Astrocyte (in vitro differentiated cells and primary cell): ENCODE measurements around the gene WNT16. TPM values are rescaled to one million over a fixed set of nuclear protein-coding genes. Genes with fewer than 3 reads are reported as not detected.

Source experiments
- DNase-seq: peaks from one replicate; pipeline ENCODE4 v3.0.0-alpha.2; 2010; ENCODE audit warnings: low read depth
- FAIRE-seq: peaks from 2 replicates; lab custom pipeline; 2011; peaks lifted over from hg19 to GRCh38; lab: Jason Lieb, UNC
- H2AFZ ChIP-seq: 2 replicates; pipeline ENCODE4 v1.6.0; 2012; ENCODE audit warnings: low read depth, low read length, inconsistent platforms
- H3K27ac ChIP-seq: 2 replicates; pipeline ENCODE4 v1.5.1; 2011; ENCODE audit warnings: low read depth, low read length, inconsistent platforms
- H3K27me3 ChIP-seq: 2 replicates; pipeline ENCODE4 v1.6.0; 2011; ENCODE audit warnings: low read length, inconsistent platforms; ENCODE audit not compliant: insufficient read depth
- H3K36me3 ChIP-seq: 2 replicates; pipeline ENCODE4 v1.5.1; 2011; ENCODE audit warnings: low read length, inconsistent platforms; ENCODE audit not compliant: insufficient read depth
- H3K4me1 ChIP-seq: 2 replicates; pipeline ENCODE4 v1.5.1; 2011; ENCODE audit warnings: low read length, inconsistent platforms; ENCODE audit not compliant: insufficient read depth
- H3K4me2 ChIP-seq: 2 replicates; pipeline ENCODE4 v1.6.0; 2012; ENCODE audit warnings: low read length, inconsistent platforms
- H3K4me3 ChIP-seq: 2 replicates; pipeline ENCODE4 v1.5.1; 2011; ENCODE audit warnings: low read depth, mild to moderate bottlenecking, low read length, inconsistent platforms; ENCODE audit not compliant: insufficient read depth
- H3K79me2 ChIP-seq: 2 replicates; pipeline ENCODE4 v1.6.0; 2012; ENCODE audit warnings: mild to moderate bottlenecking, low read length, inconsistent platforms; ENCODE audit not compliant: insufficient read depth
- H3K9ac ChIP-seq: 2 replicates; pipeline ENCODE4 v1.6.0; 2012; ENCODE audit warnings: mild to moderate bottlenecking, low read length, inconsistent platforms
- H3K9me3 ChIP-seq: 2 replicates; pipeline ENCODE4 v1.5.1; 2012; ENCODE audit warnings: low read depth, mild to moderate bottlenecking, low read length, inconsistent platforms; ENCODE audit not compliant: insufficient read depth
- H4K20me1 ChIP-seq: 2 replicates; pipeline ENCODE4 v1.6.0; 2012; ENCODE audit warnings: low read length, inconsistent platforms; ENCODE audit not compliant: insufficient read depth
- H3K27ac Mint-ChIP-seq: one replicate; pipeline ENCODE4 v1.8.0; 2021; ENCODE audit warnings: mild to moderate bottlenecking, mixed read lengths; ENCODE audit not compliant: unreplicated experiment
- H3K27me3 Mint-ChIP-seq: one replicate; pipeline ENCODE4 v1.8.0; 2021; ENCODE audit warnings: low read depth, mixed read lengths; ENCODE audit not compliant: unreplicated experiment
- H3K36me3 Mint-ChIP-seq: one replicate; pipeline ENCODE4 v1.8.0; 2021; ENCODE audit warnings: low read depth, mixed read lengths; ENCODE audit not compliant: unreplicated experiment
- H3K4me1 Mint-ChIP-seq: one replicate; pipeline ENCODE4 v1.8.0; 2021; ENCODE audit warnings: low read depth, mixed read lengths; ENCODE audit not compliant: unreplicated experiment
- H3K4me3 Mint-ChIP-seq: one replicate; pipeline ENCODE4 v1.8.0; 2021; ENCODE audit warnings: mild to moderate bottlenecking, moderate library complexity, mixed read lengths; ENCODE audit not compliant: unreplicated experiment
- H3K9me3 Mint-ChIP-seq: one replicate; pipeline ENCODE4 v1.8.0; 2021; ENCODE audit warnings: mild to moderate bottlenecking, mixed read lengths; ENCODE audit not compliant: unreplicated experiment
- CTCF ChIP-seq: IDR thresholded peaks from 2 replicates; pipeline ENCODE4 v1.5.1; 2011; ENCODE audit warnings: low read depth, mild to moderate bottlenecking, inconsistent platforms, low read length, moderate library complexity; ENCODE audit not compliant: insufficient read depth
- EZH2 ChIP-seq: IDR thresholded peaks from 2 replicates; pipeline ENCODE4 v1.6.1; 2012; ENCODE audit warnings: mild to moderate bottlenecking, low read length, inconsistent platforms; ENCODE audit not compliant: insufficient read depth
- total RNA-seq: library from RNA; stranded (reverse); gene quantifications from 2 replicates; pipeline ENCODE4 v1.2.1, GENCODE V29; 2021

WNT16 gene
- total RNA-seq, 1 donor from 2014 or later: 0.07 TPM

- H3K9me3 Mint-ChIP-seq: no peaks in the 10 kb centered on the region
- peaks cover 99% of the 10 kb centered on the region for H3K79me2 ChIP-seq
- no peak for TF ChIP-seq EZH2
- TF ChIP-seq CTCF: no peak
Measured at GRCh38 chr7:121390617-121391016, 61.8 kb downstream of the WNT16 start.

More at GRCh38 chr7:121390617-121391016, 61.8 kb downstream of the WNT16 start:
- H3K9me3 ChIP-seq: no peaks in the 10 kb centered on the region
- H3K27me3 ChIP-seq: no peaks in the 10 kb centered on the region
- FAIRE-seq (no peak), DNase-seq (no peak)
- no peak overlapping the region for H3K27ac ChIP-seq
- H3K4me2 ChIP-seq: no peak overlapping the region
- H3K9ac ChIP-seq: no peak overlapping the region
- Mint-ChIP-seq H3K4me3 (no peak overlapping the region), H3K27ac (no peak overlapping the region), H3K36me3 (peaks cover 4% of the 10 kb centered on the region), H3K4me1 (peaks cover 30% of the 10 kb centered on the region), H3K27me3 (no peaks in the 10 kb centered on the region)
- H4K20me1 ChIP-seq: peaks cover 85% of the 10 kb centered on the region
- no peak overlapping the region for H3K4me3 ChIP-seq
- H3K4me1 ChIP-seq: peaks cover 8% of the 10 kb centered on the region
- no peak overlapping the region for H2AFZ ChIP-seq
- peaks cover 3% of the 10 kb centered on the region for H3K36me3 ChIP-seq

Other genes with a start within 250 kb of the WNT16 start
- gene FAM3C, start 67.3 kb downstream of the WNT16 start, total RNA-seq: 61.0 and 71.8 TPM in 2 replicates